ENCODE measurements around the gene ANKRD66.
"Not testable (repeated sequence)": the region's sequence is repeated elsewhere in the genome, so short reads cannot be mapped to it uniquely, and the experiment has no call there.

The ANKRD66 gene

DNA sequence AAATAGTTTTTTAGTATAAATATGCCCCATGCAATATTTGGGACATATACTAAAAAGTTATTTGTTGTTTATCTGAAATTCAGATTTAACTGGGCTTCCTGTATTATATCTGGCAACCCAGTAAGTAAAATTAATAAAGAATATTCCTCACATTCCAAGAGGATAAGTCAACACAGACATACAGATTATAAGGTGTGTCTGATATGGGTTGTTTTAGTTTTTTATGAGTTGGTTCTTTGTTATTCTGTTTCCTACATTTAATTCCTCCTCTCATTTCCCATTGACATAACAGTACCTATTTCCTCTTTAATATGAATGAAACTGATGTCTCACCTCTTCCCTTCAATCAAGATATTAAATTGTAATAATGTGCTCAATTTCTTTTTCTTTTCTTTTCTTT lies 9.8 kb upstream of the ANKRD66 start:
- in situ Hi-C loops (cut with HindIII; ENCODE audit: low pct_unique_long_range_greater_than_20kb, low sequenced_read_pairs) = no loop called here
- no peak for DNase-seq (ENCODE audit: low read depth in 1 of 2, low spot score in 1 of 2)
- no peak for TF ChIP-seq JUND (IDR thresholded peaks at IDR 0.05; ENCODE audit: low read depth)

DNA sequence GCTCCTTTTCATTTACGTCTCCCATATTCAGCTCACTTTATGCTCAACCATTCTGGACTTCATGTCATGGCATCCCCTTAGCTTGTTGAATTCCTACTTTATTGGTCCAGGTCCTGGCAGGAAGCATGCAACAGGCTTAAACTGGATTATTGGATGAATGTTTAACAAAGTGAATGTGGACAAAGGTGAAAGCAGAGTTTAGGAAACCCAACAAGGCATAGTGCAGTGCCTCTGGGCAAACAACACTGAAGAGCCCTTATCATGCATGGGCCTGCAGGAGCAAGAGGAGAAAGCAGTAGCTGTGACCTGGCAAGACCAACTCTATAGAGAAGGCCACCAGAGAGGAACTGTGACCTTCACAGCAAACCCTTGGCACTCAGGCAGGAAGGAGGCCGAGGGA lies 5.3 kb upstream of the ANKRD66 start:
- in situ Hi-C loops (cut with HindIII; ENCODE audit: low pct_unique_long_range_greater_than_20kb, low sequenced_read_pairs) = no loop called here
- TF ChIP-seq JUND (IDR thresholded peaks at IDR 0.05; ENCODE audit: low read depth) = no peak
- no peak for DNase-seq (ENCODE audit: low read depth in 1 of 2, low spot score in 1 of 2)

DNA sequence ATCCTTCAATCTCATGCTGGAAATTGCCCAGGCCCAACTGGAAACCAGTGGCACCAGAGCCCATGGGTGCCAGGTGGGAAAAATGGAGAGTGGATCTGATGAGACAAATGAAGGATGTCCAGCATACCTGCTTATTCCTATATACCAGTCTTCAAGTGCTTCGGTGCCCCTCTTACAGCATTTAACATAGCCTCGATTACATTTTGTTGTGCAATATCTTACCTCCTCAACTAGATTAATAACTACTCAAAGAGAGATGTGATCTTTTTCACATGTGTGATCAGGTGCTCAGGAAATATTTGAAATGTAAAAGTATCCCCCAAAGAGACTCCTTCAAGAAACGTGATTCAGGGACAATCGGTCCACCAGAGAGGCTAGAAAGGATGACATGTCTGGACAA lies 4.8 kb upstream of the ANKRD66 start:
- TF ChIP-seq JUND (IDR thresholded peaks at IDR 0.05; ENCODE audit: low read depth) = no peak
- DNase-seq (ENCODE audit: low read depth in 1 of 2, low spot score in 1 of 2) = no peak
- in situ Hi-C loops (cut with HindIII; ENCODE audit: low pct_unique_long_range_greater_than_20kb, low sequenced_read_pairs) = no loop called here

DNA sequence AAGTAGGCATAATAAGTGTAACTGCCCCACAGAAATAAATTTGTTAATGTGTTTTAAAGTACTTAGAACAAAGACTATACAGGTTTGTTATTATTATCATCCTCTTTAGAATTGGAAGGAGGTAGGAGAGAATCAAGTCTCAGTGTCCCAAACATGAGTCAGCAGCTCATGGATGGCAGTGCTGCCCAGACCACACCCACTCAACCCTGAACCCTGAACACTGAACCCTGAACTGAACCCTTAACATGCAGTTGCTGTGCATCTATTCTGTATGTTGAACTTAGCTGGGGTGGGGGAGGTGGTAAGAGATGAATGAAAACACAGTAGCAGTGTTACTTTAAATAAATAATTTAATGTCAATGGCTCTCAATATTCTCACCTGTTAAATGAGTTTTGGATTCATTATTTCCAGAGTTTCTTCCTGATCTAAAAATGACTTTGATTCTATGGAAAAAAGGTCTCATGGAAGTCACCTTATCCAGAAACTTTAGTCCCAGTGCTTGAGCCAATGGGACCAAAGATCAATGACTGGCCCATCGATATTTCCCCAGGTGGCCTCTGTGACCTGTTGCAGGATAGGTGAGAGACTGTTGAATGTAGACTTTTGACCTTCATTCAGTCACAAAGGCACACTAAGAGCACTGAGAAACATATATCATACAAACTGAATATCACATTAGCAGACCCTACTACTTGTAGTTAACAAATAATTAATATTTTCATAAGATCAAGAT lies 3.1 kb upstream of the ANKRD66 start:
- no peak for TF ChIP-seq JUND (IDR thresholded peaks at IDR 0.05; ENCODE audit: low read depth)
- in situ Hi-C loops (cut with HindIII; ENCODE audit: low pct_unique_long_range_greater_than_20kb, low sequenced_read_pairs) = no loop called here

DNA sequence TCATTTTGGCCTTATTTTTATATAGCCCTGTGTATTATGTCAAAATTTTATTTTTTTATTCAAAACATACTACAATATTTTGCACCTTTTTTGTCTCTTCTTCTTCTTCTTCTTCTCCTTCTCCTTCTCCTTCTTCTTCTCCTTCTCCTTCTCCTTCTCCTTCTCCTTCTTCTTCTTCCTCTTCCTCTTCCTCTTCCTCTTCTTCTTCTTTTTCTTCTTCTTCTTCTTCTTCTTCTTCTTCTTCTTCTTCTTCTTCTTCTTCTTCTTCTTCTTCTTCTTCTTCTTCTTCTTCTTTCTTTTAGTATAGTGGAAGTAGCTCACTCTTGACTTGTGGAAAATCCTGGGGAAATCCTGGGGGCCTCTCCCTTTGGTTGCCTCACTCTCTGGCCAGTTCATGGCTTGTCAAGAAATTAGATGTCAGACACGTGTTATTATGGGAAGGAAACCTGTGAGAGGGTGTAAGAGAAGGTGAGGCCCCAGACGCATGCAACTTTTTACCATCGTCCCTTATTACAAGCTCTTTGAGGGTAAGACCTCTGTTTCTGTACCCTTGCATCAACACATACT lies 2.5 kb upstream of the ANKRD66 start:
- DNase-seq (ENCODE audit: low read depth in 1 of 2, low spot score in 1 of 2); in situ Hi-C loops (cut with HindIII; ENCODE audit: low pct_unique_long_range_greater_than_20kb, low sequenced_read_pairs): not testable (repeated sequence)

More for the DNA sequence above, 3.1 kb upstream of the ANKRD66 start:
- DNase-seq (ENCODE audit: low read depth in 1 of 2, low spot score in 1 of 2) = no peak

DNA sequence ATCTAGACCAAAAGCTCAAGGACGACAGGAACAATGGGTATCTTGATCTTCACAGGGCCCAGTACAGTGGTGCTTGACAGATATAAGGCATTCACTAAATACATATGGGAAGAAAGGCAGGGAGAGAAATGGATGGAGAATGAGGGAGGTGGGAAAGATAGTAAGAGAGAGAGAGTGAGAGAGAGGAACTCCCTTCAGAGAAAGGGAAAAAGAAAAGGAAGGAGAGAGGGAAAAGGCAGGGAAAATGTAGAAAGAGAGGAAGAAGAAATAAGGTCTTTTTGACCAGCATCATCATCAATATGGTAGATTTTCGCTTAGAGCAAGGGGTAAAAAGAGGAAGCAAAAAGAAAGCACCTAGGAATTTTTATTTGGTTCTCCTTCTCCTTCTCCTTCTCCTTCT lies 760 bp upstream of the ANKRD66 start:
- DNase-seq (ENCODE audit: low read depth in 1 of 2, low spot score in 1 of 2) = no peak
- no peak for TF ChIP-seq JUND (IDR thresholded peaks at IDR 0.05; ENCODE audit: low read depth)
- in situ Hi-C loops (cut with HindIII; ENCODE audit: low pct_unique_long_range_greater_than_20kb, low sequenced_read_pairs) = no loop called here

DNA sequence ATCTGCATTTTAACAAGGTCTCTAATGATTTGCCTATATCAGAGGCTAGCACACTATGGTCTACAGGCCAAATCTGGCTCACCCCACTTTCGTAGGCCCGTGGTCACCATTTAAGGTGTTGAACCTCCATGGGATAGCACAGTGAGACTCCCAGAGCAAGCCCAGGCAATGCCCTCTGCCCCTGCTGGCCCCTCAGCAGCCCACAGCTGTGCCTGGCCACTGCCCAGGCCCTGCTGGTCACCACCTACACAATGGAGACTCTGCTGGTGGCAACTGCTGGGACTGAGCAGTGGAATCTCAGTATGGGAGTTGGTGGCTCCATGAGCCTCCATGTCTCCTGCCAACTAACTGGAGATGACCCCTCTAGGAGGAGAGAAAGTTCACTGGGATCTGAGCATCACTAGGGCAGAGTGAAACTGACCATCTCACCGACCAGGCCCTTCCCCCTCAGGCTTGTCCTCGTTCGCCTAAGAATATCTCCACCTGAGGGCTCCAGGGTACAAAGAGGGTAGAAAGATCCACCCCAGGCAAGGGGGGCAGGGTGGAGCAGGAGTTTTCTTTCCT lies 2.3 kb downstream of the ANKRD66 start:
- no peak for TF ChIP-seq JUND (IDR thresholded peaks at IDR 0.05; ENCODE audit: low read depth)
- in situ Hi-C loops (cut with HindIII; ENCODE audit: low pct_unique_long_range_greater_than_20kb, low sequenced_read_pairs) = no loop called here
- DNase-seq (ENCODE audit: low read depth in 1 of 2, low spot score in 1 of 2) = no peak

DNA sequence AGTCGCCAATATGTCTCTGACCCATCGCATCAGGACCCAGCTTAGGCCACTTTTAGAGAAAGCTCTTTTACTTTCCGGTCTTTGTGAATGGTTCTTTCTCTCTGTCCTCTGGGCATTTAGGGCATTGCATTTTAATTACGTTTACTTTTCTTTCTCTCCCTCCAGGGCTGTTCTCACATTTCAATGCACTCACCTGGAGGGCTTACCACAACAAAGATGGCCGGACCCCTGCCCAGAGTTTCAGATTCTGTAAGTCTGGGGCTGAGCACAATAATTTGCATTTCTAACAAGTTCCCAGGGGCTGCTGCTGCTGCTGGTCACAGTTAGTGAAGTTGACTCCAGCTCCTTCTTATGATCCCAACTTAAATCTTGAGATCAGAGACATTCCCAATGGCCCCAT lies 3.0 kb downstream of the ANKRD66 start:
- in situ Hi-C loops (cut with HindIII; ENCODE audit: low pct_unique_long_range_greater_than_20kb, low sequenced_read_pairs) = no loop called here
- DNase-seq (ENCODE audit: low read depth in 1 of 2, low spot score in 1 of 2) = no peak
- TF ChIP-seq JUND (IDR thresholded peaks at IDR 0.05; ENCODE audit: low read depth) = no peak

DNA sequence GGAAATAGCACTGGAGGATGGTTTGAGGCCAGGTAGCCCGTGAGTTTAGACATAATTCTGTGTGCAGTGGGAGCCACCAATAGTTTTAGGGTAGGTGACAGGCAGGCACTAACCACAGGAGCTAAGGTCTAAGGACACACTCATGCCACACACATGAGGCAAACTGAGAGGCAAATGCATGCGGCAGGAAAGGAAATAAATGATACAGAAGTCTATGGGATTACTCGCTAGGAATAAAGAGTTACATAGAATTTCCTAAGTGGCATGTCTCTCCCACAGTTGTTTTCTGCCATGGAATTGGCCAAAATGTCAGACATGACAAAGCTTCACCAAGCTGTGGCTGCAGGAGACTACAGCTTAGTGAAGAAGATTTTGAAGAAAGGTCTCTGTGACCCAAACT lies 4.9 kb downstream of the ANKRD66 start:
- TF ChIP-seq JUND (IDR thresholded peaks at IDR 0.05; ENCODE audit: low read depth) = no peak
- in situ Hi-C loops (cut with HindIII; ENCODE audit: low pct_unique_long_range_greater_than_20kb, low sequenced_read_pairs) = no loop called here
- no peak for DNase-seq (ENCODE audit: low read depth in 1 of 2, low spot score in 1 of 2)

DNA sequence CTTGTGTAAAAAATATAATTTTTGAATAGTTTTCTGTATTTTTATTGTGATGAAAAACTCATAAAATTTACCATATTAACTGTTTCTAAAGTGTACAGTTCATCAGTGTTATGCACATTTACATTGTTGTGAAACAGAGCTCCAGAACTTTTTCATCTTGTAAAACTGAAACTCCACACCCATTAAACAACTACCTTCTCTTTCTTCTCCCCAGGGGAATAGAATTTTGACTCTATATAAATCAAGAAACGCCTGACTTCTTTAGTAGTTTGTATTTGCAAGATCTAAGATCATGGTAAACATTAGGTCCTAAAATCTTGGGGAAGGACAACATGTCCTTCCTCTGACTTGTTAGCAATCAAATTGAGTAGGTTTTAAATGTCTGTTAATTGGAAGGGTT lies 9.1 kb downstream of the ANKRD66 start:
- in situ Hi-C loops (cut with HindIII; ENCODE audit: low pct_unique_long_range_greater_than_20kb, low sequenced_read_pairs) = no loop called here
- no peak for TF ChIP-seq JUND (IDR thresholded peaks at IDR 0.05; ENCODE audit: low read depth)
- DNase-seq (ENCODE audit: low read depth in 1 of 2, low spot score in 1 of 2) = no peak

DNA sequence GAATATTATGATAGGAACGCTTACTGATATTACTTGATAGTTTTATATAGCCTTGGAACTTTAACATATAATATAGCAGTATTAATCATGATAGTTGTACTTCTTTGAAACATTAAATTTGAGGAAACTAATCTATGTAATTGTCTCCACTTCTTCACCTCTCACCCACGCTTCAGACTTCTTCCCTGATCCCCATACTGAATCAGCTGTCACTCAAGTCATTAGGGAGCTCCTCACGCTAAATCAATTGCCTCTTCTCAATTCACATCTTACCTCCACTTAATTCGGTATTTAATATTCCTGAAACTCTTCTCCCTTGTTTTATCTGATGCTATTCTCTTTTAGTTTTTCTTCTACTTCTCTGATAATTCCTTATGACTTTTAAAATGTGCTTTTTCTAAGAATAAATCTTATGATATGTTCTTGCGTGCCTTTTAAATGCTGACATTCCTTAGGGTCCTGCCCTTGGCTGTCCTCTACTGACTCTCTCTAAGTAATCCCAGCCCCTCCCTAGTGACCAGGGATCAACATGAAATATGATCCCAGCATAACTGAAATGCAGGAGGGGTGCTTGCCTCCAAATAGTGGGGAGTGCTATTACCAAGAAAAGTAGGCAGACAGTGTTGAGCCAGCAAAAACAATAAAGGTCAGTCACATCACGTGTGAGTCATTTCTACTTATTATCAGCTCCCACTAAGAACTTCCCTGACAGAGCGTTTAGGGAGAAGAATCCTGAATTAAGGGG lies 9.9 kb downstream of the ANKRD66 start:
- no peak for TF ChIP-seq JUND (IDR thresholded peaks at IDR 0.05; ENCODE audit: low read depth)
- in situ Hi-C loops (cut with HindIII; ENCODE audit: low pct_unique_long_range_greater_than_20kb, low sequenced_read_pairs) = no loop called here
- no peak for DNase-seq (ENCODE audit: low read depth in 1 of 2, low spot score in 1 of 2)

DNA sequence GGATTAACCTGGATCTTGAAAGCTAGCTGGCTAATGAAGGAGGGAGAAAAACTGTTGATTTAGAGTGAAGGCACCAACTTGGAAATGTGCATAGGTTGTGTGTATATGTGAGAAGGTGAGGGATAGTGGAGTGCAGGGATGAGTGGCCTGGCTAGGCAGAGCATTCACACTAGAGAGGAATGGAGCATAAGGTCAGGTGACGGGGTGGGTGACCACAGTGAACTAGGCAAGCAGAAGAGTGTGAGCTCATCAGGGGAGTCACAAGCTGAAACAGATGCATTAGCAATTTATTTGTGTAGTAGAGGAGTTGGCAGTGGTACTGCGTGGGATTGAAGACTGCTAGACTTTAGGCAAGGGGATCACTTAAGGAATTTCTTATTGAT lies 10.5 kb downstream of the ANKRD66 start:
- in situ Hi-C loops (cut with HindIII; ENCODE audit: low pct_unique_long_range_greater_than_20kb, low sequenced_read_pairs) = no loop called here
- no peak for DNase-seq (ENCODE audit: low read depth in 1 of 2, low spot score in 1 of 2)
- no peak for TF ChIP-seq JUND (IDR thresholded peaks at IDR 0.05; ENCODE audit: low read depth)
